Myocyte (in vitro differentiated cells): Measurements from ENCODE around the gene CPLX4. TPM values are rescaled to one million over a fixed set of nuclear protein-coding genes. Genes with fewer than 3 reads are reported as not detected.
"Not testable (repeated sequence)": the region's sequence is repeated elsewhere in the genome, so short reads cannot be mapped to it uniquely, and the experiment has no call there.

Experiments
- DNase-seq: peaks from one replicate; pipeline ENCODE4 v3.0.0-alpha.2; 2012; ENCODE audit warnings: low read depth
- total RNA-seq: library from RNA; depleted of rRNA; stranded (reverse); fragments of >200 nt; gene quantifications from 2 replicates; pipeline ENCODE4 v1.2.3, GENCODE V29; 2014

The CPLX4 gene
- total RNA-seq, 1 donor from 2014 or later: not detected

GRCh38 chr18:59271606-59272220 is 46.7 kb downstream of the CPLX4 start:
- DNase-seq: no peak

DNA sequence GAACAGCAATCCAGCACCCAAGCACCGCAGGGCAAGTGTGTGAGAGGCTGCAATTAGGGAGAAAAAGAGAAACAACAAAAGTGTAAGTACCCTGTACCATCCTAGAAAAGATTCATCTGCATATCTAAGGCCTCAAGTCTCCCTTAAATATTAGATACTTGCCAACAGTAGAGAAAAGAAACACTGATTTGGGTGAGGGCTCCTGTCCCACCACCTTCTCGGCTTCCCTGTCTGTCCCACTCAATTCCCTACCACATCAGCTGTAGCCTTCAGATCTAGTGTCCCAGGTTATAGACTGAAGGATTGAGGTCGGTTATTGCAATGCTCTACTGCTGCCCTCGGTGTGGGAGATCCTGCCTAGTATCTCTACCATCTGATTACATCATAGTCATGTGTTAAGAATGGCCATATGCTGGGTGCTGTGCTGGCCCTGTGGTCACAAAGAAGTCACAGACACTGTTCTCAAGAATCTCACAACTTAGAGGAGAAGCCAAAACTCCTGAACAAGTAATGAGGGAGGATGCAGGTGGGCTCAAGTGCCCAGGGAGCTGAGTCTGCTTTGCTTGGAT is 47.7 kb downstream of the CPLX4 start:
- no peak for DNase-seq

DNA sequence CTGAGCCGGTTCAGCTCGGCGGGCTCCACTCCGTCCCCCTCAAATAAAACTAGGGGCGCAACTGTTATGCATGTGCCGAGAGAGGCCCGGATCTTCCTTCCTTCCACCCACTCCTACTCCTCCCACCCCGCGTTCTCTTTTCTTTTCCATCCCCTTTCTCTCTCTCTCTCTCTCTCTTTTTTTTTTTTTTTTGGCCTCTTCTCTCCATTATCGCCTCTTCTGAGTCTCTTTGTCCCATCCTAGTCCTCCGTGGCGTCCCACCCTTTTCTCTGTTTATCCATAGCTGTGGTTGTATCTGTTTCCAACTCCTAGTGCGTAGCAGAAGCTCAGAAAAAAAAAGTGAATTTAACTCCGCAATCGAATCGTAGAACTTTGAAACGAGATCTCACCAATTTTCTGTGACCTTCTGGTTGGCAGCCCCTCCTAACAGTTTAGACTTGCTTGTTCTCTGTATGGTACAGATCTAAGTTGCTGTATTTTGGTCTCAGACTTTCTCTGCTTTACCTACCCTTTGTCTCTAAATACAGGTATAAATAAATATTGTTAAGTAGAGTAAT is 48.8 kb downstream of the CPLX4 start:
- DNase-seq: no peak

DNA sequence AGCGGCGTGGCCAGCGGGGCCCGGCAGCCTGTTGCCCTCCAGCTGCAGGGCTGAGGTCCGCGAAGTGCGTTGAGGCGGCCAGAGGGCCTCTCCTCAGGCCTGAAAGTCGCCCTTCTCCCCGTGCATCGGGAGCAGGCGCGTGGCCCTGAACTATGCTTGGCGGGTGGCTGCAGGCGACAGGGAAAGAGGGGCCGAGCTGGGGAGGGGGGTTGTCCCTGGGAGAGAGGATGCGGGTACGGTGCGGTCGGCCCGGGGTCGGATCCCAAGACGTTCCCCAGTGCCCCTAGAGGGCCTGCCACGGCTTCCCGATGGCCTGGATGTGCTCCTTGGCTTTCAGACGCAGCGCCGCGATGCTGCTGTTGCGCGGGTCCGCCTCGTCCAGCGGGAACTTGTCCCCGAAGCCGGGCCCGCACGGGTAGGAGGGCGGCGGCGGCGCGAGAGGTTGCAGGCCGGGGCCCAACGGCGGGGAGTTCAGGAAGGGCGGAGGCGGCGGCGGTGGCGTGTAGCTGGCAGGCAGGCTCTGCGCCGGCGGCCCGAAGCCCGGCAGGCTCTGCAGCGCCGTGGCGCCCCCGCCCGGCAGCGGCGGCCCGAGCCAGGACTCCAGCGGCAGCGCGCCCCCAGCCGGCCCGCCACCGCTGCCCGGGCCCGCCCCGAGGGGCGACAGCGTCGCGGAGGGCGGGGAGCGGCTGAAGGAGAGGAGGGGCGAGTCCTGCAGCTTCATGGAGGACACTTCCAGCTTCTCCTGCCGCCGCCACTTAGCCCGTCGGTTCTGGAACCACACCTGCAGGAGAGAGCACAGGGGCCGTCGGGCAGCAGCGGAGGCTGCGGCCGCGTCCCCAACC is 49.5 kb downstream of the CPLX4 start:
- peak; percentile 19 for DNase-seq

- no peak for DNase-seq
Measured at GRCh38 chr18:59268127-59268720, 50.2 kb downstream of the CPLX4 start.

DNA sequence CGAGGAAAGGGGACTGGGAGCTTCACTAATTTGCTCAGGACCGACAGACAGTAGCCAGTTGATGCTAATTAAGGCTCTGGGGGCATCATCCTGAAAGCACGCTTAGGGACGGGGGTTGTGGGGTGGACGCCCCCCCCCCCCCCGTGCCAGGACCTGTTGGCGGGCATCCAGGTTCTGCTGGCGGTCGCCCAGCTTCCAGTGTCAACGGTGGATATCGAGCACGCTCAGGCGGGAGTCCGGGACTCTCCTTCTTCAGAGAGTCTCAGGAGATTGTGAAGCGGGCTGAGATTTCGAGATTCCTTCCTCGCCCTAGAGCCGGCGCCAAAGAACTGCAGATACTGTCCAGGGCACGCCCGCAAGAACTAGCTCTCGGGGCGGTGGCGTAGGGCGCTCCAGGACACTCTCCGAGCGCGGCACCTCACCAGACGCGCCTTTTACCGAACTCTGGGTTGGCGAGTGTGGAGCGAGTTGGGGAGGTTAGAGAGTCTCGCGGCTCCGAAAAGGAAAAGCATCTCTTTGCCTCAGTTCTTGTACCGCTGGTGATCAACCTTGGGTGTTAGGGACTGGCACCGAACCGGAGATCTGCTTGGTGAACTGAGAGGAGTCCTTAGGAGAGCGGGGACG is 50.8 kb downstream of the CPLX4 start:
- DNase-seq: no peak

DNA sequence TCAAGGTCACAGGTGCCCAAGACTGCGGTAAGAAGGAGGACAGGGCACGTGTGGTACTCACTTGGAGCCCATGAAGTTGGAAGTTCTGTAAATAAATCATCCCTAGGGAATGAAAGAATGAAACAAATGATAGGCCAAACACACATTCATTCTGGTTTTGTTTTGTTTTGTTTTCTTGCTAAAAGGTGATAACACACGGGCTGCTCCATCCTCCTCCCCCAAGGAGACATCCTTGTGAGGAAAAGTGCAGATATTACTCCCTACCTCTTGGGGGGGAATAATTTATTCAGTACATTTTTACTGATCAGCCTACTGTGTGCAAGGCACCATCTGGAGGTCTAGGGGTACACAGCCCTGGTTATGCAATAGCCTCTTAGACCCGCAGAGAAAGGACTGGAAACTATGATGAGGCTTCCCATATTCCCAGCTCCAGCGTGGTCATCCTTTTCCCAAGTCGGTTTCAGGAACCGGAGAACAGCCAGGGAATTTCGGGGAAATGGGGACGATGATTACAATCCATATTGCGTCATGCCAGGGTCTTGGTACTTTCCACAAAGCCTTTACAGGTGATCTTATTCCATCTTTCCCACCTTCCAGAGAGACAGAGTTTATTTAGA is 51.5 kb downstream of the CPLX4 start:
- DNase-seq: no peak

GRCh38 chr18:59266459-59266858 is 52.0 kb downstream of the CPLX4 start:
- no peak for DNase-seq

DNA sequence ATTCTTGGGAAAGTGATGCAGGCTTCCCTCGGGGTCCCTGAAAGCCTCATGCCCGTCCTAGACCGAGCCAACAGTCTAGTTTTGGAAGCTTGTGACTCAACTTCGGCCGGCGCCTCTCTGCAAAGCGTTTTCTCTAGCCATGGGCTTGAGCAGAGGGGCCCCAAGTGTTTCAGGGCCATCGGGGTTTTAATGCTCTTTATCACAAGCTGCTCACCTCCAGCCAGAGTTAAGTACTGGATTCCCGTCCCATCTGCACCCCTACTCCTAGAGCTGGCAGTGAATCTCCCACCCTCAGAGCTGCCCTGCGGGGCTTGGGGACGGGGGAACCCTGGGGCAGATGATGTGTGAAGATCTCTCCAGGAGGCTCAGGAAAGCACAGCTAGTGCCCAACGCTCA is 52.5 kb downstream of the CPLX4 start:
- no peak for DNase-seq

- no peak for DNase-seq
Measured at GRCh38 chr18:59265246-59265973, 53.0 kb downstream of the CPLX4 start.

DNA sequence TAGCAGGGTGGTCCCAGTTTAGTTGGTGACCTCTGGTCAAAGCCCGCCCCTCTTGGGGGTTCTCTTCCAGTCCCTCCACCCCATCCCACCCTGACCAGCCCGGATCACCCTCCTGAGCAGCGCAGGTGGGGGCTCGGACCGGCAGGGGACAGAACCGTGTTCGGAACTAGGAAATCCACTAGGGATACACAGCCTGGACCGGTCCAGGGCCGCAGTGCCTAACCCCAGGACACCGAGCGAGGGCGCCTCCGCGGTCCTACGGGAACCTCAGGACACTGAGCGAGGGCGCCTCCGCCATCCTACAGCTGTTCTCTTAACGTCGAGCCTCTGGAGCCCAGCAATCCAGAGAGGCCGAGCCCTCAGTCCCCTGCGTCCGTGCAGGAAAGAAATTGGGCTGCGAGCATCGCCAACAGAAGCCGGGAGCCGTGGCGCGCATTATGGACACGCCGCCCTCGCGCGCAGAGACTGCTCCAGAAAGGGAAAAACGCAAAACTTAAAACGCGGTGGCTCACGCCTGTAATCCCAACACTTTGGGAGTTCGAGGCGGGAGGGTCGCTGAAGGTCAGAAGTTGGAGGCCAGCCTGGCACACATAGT is 53.7 kb downstream of the CPLX4 start:
- no peak for DNase-seq

- DNase-seq: no peak
Measured at GRCh38 chr18:59264121-59264571, 54.3 kb downstream of the CPLX4 start.

GRCh38 chr18:59263661-59264060 is 54.8 kb downstream of the CPLX4 start:
- no peak for DNase-seq

- not testable (repeated sequence) for DNase-seq
Measured at GRCh38 chr18:59262243-59262642, 56.2 kb downstream of the CPLX4 start.

DNA sequence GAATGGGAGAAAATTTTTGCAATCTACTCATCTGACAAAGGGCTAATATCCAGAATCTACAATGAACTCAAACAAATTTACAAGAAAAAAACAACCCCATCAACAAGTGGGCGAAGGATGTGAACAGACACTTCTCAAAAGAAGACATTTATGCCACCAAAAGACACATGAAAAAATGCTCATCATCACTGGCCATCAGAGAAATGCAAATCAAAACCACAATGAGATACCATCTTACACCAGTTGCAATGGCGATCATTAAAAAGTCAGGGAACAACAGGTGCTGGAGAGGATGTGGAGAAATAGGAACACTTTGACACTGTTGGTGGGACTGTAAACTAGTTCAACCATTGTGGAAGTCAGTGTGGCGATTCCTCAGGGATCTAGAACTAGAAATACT is 56.6 kb downstream of the CPLX4 start:
- DNase-seq: not testable (repeated sequence)

GRCh38 chr18:59255491-59255890 is 63.0 kb downstream of the CPLX4 start:
- DNase-seq: not testable (repeated sequence)

DNA sequence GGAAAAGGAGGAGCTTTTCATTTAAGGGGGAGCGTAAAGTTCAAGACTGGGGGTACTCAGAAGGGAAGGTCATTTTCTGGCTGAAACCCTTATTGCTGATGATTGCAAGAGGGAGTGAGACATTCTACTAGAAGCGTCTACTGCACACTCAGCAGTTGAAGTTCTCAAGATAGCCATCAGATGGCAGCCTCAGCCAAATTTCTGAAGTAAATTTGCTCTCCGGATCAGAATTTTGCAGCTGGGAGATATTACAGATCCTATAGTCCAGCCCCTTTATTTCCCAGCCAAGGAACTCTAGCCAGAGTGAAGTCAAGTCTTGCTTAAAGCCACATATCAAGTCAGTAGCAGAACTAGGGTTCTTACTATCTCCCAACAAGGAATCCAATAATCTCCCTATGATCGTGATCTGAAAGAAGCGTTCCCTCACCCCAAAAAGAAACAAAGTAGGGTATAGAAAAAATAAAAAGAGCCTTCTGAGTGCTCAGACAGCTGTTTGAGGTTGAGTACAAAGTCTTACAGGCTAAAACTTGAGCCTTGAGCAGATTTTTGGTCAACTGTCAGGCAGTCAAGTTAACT is 69.2 kb downstream of the CPLX4 start:
- DNase-seq: peak; percentile 73

GRCh38 chr18:59246796-59247195 is 71.7 kb downstream of the CPLX4 start:
- no peak for DNase-seq
